ENCODE results near the gene SNAI3. TPM values are rescaled to one million over a fixed set of nuclear protein-coding genes. Genes with fewer than 3 reads are reported as not detected.

SNAI3 gene
- polyA plus RNA-seq, 4 donors, result 0.39 to 0.86 (median 0.60) TPM

DNA sequence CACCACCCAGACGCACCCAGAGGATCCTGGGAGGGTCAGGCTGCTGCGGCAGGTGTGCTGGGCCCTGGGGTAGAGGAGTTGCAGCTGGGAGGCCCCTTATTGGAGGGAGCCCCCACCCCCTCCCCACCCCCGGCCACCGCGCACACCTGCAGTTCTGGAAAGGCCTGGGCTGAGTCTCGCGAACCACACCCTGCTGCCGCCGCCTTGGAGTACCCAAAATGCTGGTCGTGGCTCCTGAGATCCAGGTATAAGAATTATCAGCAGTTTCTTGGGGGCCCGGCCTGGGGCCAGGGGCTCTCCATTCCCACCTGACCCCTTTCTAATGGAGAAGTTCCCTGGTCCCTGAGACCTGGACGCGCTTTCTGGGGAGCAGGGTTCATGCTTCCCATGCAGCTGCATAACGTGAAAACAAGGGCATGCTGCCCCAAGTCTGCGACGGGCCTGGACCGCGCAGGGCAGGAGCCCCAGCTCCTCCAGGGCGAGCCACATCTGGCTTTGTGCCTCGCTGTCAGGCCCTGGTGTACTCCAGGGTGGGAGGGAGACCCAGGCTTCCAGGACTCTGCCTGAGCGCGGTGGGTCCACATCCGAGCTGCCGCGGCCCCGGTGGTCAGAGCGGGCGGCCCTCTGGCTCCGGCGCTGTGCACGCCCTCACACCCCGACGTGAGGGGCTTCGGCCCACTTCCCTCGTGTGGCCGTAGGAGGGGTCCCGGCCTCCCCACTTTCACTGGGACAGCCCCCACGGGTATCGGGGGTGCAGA is 7.3 kb upstream of the SNAI3 start:
- DNase-seq (ENCODE audit: low read depth in 4 of 4, low spot score in 3 of 4), result no peak

DNA sequence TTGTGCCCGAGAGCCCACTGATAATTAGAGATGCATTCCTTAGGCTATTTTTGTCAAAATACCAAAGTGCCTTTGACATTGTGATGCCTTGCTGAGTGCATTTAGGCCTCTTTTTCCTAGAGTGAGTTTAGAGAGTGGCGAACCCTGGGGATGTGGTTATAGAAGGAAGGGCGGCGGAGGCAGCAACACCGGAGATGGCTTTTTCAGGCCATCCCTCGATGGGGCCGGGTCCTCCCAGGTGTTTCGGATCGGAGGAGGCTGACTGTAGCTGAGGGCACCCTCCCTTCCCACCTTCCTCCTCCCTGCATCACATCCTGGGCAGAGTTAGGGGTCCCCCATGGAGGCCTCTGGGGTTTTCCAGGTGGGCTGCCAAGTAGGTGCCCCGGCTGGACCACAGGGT is 6.6 kb upstream of the SNAI3 start:
- DNase-seq (ENCODE audit: low read depth in 4 of 4, low spot score in 3 of 4), result no peak

DNA sequence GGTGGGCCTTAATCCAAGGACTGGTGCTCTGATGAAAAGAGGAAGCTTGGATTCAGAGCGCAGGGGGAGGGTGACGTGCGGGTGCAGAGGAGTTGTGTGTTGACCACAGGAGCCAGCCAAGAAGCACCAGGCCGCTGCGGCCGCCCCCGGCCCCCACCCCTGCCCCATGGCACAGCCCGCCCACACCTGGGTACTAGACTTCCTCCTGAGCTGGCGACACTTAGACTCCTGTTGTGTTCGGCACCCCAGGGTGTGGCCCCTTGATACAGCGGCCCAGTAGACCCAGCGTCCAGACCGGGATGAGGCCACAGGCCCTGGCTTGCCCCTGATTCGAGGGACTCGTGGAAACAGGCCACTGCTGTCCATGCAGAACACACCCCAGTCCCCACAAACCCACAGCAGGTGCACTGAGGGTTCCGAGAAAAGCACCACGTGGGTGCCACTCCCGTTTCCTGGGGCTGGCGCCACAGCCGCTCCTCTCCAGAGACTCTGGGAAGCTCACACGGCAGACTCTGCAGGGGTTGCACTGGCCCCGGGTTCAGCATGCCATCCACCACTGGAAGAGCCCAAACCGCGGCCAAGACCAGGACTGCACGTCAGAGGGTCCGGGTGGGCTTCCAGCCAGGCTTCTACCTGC is 5.7 kb upstream of the SNAI3 start:
- DNase-seq (ENCODE audit: low read depth in 4 of 4, low spot score in 3 of 4), result no peak

DNA sequence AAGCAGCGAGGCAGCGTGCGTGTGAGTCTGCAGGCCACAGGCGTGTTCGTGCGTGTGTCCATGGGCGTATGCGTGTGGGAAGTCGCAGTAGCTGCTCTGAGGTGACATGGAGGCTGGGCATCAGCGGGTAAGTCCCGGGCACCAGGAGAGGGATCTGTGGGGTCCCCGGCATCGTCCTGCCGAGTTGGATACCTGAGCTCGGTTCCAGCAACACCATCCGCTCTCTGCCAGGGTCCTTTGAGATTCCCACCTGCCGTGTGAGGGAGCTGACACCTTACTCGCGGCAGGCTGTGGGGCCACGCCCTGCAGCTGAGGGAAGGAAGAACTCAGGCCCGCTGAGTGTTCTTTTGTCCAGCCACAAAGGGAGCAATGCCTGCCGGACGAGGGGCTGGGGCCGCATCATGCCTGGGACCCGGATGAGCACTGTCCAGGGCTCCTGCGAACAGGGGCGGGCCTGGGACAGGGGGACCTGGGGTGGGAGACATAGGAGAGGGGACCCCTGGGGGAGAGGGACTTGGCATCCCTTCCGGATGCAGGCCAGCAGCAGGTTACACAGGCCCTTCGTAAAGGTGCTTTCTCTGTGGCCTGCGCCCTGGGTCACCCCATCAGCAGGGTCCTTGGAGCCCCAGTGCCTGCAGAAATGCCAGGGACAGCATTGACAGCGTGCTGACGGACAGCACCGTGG is 5.0 kb upstream of the SNAI3 start:
- DNase-seq (ENCODE audit: low read depth in 4 of 4, low spot score in 3 of 4), result no peak

DNA sequence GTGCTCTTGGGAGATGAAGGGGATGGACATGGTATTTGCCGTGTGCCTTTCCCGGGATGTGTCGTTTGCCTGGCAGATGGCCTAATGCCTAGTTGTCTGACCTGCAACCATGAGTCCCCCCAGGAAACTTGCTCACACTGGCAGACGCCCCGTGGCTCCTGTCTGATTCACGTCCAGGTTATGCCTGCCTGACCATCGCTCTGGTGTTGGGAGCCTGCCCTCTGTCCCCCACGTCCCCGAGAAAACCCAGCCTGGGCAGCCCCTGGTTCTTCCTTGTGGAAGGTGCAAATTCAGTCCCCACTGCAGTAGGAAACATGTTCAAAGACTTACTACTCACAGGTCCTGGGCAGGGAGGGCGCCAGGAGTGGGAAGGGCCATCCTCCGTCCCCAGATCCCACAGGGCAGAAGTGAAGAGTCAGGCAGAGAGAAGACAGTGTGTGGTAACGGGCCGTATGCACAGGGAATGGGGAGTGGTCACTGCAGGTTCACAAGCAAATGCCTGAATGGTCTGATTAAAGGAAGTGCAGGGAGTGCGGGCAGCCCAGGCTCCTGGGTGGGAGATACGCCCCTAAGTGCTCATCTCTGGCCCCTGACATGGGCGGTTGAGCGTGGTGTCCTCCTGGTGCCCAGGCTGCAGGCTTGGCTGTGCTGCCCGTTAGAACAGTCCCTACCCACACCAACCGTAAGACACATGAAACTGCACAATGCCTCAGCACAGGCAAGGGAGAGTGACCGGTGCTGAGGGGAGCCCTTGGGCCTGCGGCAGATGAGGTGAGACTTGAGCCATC is 4.2 kb upstream of the SNAI3 start:
- DNase-seq (ENCODE audit: low read depth in 4 of 4, low spot score in 3 of 4), result no peak

DNA sequence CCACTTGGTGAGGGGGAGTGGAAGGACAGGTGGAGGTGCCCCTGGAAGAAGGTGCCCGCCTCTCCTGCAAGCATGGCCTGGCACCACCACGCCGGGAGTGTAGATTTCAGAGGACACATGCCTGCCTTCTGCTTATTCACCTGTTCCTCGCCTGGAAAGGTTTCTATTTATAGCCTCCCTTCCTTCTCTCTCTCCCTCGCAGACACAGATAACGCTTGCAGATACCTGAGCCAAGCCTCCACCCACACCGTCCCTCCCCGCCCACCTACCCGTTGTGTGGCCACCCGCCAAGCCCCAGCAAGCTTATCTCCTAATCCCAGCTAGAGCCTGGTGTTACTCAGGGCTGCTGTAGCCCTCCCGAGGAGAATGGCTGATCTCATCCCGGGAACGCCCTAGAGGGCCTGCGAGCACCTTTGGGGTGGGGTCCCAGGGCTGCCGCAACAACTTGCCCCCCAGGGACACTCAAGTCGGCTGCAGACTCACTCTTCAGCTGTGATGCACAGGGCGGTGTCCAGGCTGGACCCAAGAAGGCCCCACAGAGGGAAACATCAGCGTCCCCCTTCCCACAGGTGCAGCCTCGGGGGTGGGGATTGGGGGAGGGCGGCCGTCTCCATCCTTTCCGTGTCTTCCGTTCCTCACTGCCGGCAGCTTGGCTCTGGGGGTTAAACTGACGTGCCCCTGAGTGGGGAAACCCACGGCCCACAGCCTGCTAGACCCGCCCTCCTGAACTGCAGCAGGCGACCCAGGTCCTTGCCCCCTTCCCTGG is 1.9 kb upstream of the SNAI3 start:
- no peak for DNase-seq (ENCODE audit: low read depth in 4 of 4, low spot score in 3 of 4)

DNA sequence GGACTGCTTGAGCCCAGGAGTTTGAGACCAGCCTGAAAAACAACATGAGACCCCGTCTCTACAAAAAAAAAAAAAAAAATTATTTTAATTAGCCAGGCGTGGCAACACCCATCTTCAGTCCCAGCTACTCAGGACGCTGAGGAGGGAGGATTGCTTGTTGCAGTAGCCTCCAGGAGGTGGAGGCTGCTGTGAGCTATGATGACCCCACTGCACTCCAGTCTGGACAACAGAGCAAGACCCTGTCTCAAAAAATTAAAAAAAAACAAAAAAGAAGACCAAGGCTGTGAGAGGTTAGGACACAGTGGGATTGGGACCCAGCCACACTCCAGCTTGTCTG is 1.3 kb upstream of the SNAI3 start:
- no peak for DNase-seq (ENCODE audit: low read depth in 4 of 4, low spot score in 3 of 4)

DNA sequence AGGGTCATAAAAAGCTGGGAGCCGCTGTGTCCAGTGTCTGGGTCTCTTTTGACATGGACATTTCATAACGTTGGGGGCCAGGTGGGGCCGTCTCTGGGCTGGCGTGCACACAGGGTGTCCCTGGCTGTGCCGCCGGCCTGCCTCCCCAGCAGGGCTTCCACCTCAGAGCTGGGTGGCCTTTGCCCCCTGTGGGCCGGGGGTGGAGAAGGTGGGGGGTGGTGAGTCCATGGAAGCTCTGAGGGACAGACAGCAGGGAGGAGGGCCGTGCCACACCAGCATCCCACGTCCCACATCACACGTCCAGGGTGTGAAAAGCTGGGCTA is 908 bp upstream of the SNAI3 start:
- no peak for DNase-seq (ENCODE audit: low read depth in 4 of 4, low spot score in 3 of 4)

DNA sequence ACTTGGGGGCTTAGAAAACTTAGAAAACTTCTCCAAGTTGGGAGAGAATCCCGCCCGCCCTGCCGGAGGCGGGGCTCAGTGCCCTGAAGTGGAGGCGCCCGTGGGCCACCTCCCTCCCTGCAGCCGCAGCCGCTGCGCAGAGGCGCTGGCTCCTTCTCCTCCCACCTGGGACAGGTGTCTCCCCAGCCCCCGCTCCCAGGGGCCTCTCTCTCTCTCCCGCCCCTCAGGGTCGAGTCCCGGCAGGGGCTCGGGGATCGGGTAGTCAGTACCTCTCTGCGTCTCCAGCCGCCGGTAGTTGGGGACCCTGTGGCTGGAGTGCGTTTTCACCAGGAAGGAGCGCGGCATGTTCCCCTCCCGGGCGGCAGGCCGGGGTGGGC is 257 bp downstream of the SNAI3 start:
- no peak for DNase-seq (ENCODE audit: low read depth in 4 of 4, low spot score in 3 of 4)

DNA sequence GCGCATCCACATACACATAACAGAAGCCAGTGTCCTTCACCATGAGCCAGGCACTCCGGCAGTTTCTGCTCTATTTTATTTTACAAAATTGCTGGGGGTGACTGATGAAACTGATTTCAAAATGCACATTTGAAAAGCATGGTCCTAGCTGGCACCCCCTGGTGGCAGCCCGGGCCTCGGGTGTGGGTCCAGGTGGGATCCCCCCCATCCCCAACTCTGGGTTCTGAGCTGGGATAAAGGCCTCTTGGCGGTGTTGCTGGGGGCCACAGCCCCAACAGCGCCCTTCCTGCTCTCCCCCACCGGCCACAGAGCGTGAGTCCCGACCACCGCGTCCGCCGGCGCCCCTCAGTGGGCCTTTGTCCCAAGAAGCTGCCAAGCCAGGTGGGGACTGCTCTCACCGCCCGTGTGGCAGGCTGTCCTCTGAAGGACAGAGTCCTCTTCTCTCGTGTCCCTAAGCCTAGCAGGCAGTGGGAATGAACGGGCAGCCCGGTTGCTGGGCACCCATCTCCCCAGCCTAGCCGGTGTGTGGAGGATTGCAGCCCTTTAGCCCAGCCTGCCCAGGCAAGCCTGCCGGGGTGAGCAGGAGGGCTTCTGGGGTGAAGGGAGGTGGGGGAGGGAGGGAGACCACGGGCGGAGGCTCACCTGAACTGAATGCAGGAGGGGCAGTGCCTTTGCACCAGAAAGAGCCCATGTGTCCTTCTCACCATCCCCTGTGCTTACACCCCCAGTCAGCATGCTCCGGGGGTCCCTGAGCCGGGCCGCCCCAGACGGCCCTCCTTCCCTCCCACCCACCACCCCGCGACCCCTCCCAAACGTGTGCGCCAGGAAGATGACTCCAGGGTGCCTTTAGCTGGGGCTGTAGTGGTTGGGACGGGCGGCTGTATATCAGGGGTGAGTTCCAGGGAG is 898 bp downstream of the SNAI3 start:
- DNase-seq (ENCODE audit: low read depth in 4 of 4, low spot score in 3 of 4), result no peak

DNA sequence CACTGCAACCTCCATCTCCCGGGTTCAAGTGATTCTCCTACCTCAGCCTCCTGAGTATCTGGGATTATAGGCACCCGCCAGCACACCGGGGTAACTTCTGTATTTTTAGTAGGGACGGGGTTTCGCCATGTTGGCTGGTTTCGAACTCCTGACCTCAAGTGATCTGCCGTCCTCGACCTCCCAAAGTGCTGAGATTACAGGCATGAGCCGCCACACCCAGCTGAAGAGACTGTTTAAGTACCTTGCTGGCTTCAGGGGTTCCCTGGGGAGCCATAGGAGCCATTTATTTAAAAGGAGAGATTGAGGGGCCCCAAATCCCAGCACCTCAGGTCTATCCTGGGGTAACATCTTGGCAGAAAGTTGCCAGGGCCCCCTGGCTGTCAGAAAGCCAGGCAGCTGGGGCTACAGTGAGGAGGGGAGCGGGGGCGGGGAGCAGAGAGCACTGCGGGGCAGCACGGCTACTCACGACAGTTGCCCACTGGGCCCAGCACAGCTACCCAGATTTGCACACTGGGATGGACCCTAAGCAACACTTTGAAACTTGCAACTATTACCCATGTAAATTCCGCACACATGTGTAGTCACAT is 1.6 kb downstream of the SNAI3 start:
- no peak for DNase-seq (ENCODE audit: low read depth in 4 of 4, low spot score in 3 of 4)

DNA sequence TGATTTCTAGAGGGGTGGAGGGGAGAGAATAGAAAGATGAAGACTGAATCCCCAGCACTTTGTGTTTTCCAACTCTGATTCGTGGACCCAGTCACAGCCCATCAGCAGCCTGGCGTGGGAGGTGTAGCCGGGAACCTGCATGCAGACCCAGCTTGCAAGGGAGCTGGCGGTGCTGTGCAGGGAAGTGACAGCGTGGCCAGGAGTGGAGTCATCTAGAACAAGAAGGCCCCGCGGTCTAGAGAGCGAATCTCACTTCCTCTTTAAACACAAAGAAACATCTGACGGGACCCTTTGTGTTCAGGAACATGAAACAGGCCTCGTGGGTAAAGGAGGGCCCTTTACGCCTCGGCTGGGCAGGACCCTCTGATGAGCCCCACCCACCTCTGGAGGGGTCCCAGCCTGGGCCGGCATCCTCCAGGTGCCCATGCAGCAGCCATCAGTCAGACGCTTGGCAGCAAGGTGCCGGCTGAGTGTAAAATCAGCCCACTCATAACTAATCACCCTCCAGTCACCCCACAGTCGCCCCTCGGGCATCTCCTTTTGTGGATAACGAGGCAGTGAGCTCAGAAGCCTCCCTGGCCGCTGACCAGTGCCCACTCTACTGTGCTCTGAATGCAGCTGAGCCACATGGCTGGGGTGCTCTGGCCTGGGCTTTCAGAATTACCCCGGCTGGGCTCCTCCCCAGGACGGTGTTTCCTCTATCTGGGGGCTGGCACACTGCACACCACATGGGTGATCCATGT is 4.4 kb downstream of the SNAI3 start:
- DNase-seq (ENCODE audit: low read depth in 4 of 4, low spot score in 3 of 4), result no peak

DNA sequence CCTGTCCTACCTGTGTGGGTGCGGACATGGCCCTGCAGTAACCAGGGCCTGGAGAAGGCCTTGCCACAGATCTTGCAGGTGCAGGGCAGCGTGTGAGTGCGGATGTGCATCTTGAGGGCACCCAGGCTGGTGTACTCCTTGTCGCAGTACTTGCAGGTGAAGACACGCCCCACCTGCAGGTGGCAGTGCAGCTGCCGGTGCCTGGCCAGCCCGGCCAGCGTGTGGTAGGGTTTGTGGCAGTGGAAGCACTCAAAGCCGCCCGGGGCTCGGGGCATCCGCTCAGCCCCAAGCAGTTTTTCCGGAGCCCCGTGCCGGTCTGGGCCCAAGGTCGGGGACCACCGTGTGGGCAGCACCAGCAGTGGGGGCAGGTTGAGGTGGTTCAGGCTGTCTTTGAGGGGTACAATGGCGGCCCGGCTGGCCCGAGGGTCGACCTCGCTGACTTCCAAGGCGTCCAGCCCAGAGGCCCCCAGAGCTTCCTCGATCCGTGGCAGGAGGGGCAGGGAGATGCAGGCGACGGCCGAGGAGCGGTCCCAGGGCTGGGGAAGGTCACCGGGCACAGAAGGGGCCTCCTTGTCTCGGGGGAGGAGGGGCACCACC is 5.1 kb downstream of the SNAI3 start:
- DNase-seq (ENCODE audit: low read depth in 4 of 4, low spot score in 3 of 4), result no peak

DNA sequence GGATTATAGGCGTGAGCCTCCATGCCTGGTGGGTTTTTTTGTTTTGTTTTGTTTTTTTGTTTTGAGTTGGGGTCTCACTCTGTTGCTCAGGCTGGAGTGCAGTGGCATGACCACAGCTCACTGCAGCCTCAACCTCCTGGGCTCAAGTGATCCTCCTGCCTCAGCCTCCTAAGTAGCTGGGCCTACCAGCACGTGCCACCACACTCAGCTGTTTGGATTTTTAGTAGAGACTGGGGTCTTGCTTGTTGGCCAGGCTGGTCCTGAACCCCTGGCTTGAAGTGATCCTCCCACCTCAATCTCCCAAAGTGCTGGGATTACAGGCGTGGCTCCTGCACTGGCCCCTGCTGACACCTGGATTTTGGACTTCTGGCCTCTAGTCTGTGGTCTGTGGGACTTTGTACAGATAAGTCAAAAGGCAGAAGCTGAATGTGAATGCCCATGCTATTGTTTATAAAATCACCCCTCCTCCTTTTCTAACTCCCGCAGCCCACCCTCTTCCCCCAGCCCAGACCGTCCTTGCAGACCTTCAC is 5.7 kb downstream of the SNAI3 start:
- no peak for DNase-seq (ENCODE audit: low read depth in 4 of 4, low spot score in 3 of 4)

DNA sequence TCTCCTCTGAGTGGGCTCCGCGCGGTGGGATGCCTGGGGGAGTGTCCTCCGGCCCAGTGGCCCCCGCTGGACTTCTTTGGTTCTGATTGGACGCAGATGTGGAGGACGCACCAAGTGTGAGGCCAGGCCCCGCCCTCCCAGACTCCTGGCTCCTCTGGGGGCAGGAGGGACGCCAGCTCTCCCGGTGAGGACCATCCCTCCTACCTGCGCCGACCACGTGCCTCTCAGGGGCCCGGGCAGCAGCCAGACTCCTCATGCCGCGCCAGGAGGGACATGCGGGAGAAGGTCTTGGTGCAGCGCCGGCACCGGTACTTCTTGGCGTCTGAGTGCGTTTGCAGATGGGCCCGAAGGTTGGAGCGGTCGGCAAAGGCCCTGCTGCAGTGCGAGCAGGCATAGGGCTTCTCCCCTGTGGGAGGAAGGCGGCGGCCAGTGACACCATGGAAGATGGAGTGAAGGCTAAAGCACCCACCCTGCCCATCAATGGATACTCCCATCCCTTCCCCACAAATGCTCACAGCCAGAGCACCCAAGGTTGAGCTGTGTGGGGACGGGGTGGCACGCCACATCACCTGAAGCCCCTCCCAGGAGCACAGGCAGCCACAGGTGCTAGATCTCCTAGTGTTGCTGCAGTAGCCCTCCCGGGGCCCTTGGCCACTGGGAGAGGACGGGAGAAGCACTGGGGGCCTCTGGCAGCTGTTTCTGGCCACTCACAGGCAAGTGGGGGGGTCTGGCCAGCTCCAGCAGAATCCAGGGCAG is 7.9 kb downstream of the SNAI3 start:
- no peak for DNase-seq (ENCODE audit: low read depth in 4 of 4, low spot score in 3 of 4)

DNA sequence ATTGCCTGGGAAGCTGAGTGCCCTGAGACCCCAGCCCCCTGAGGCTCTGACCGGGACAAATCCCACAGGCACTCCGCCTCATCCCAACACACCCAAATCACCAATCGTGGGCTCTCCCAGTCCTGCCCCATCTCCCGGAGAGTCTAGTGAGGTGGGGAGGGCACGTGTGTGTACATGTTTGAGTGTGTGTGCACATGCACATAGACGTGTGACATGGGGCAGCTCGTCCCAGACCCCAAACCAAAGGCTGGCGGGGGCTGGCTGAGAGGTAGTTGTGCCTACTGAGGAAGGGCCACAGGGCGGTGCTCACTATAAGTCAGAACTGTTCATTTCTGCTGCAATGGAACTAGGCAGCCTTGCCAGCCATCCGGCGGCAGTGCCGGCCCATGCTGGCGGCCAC is 8.6 kb downstream of the SNAI3 start:
- no peak for DNase-seq (ENCODE audit: low read depth in 4 of 4, low spot score in 3 of 4)

DNA sequence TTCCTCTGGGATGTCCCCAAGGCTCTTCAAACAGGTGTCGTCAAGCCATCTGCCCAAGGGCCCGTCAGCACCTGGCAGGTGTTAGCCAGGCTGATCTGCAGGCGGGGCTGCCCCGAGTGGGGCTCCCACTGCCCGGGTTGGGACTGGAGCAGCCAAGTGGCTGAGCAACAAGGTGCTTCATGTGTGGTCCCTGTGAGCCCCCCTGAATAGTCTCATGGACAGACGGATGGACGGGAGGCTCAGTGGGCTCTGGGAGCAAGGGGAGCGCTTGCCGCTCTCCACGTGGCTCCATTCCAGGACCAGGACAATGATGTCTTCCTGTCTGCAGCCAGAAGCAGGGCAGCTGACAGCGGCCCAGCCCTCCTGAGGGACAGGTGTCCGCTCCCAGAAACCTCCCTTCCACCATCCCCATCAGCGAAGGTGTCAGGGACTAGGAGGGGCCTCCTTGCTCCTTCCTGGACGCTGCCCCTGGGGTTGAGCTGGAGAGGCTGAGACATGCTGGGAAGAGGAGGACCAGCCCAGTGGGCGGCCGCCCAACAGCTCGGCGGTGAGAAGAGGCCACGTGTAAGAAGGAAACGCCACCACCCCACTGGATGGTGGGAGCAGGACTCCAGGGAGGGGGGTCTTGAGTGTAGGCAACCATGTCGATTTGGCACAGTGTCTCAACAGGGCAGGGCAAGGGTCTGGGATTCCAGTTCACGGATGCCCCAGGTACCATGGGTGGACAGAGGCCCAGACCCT is 9.6 kb downstream of the SNAI3 start:
- DNase-seq (ENCODE audit: low read depth in 4 of 4, low spot score in 3 of 4), result no peak

Data from right renal pelvis (tissue), 4 donors.